ENCODE results near the gene CNGA3. TPM values are rescaled to one million over a fixed set of nuclear protein-coding genes. Genes with fewer than 3 reads are reported as not detected.
A peak's percentile ranks its signal among the peaks of the same experiment; 100 is the strongest.

CNGA3 gene
- total RNA-seq, 1 donor, result 0.18 TPM

- no peak for TF ChIP-seq CTCF (IDR thresholded peaks at IDR 0.05; ENCODE audit: insufficient read depth, low read length)
- DNase-seq (ENCODE audit: low read depth), result no peak
- no peak overlapping the region for H3K4me3 ChIP-seq (ENCODE audit: low read depth, low read length)
Measured at GRCh38 chr2:98436734-98437133, 90.5 kb downstream of the CNGA3 start.

- TF ChIP-seq CTCF (IDR thresholded peaks at IDR 0.05; ENCODE audit: insufficient read depth, low read length), result no peak
- no peak for DNase-seq (ENCODE audit: low read depth)
- H3K4me3 ChIP-seq (ENCODE audit: low read depth, low read length), result no peak overlapping the region
Measured at GRCh38 chr2:98438190-98439133, 92.2 kb downstream of the CNGA3 start.

- no peak for TF ChIP-seq CTCF (IDR thresholded peaks at IDR 0.05; ENCODE audit: insufficient read depth, low read length)
- no peak overlapping the region for H3K4me3 ChIP-seq (ENCODE audit: low read depth, low read length)
- DNase-seq (ENCODE audit: low read depth), result no peak
Measured at GRCh38 chr2:98441706-98442450, 95.6 kb downstream of the CNGA3 start.

GRCh38 chr2:98442488-98442887, 96.2 kb downstream of the CNGA3 start:
- TF ChIP-seq CTCF (IDR thresholded peaks at IDR 0.05; ENCODE audit: insufficient read depth, low read length), result no peak
- H3K4me3 ChIP-seq (ENCODE audit: low read depth, low read length), result no peak overlapping the region
- DNase-seq (ENCODE audit: low read depth), result no peak

- peak within 1 kb of the TSS; percentile 85 for H3K4me3 ChIP-seq (ENCODE audit: low read depth, low read length)
- no peak for TF ChIP-seq CTCF (IDR thresholded peaks at IDR 0.05; ENCODE audit: insufficient read depth, low read length)
Measured at GRCh38 chr2:98444436-98445176, 98.3 kb downstream of the CNGA3 start, which contains the start of gene INPP4A. Gene INPP4A, plus strand, starts transcription at chr2:98444858. Its CDS starts 75,191 bp downstream, at chr2:98520049.

GRCh38 chr2:98445177-98445682, 99.0 kb downstream of the CNGA3 start:
- peak; percentile 26 for DNase-seq (ENCODE audit: low read depth)

More at GRCh38 chr2:98444436-98445176, 98.3 kb downstream of the CNGA3 start, which contains the start of gene INPP4A:
- DNase-seq (ENCODE audit: low read depth), result peak; percentile 45

More at GRCh38 chr2:98445177-98445682, 99.0 kb downstream of the CNGA3 start:
- TF ChIP-seq CTCF (IDR thresholded peaks at IDR 0.05; ENCODE audit: insufficient read depth, low read length), result no peak
- peak overlapping the region; percentile 85 for H3K4me3 ChIP-seq (ENCODE audit: low read depth, low read length)
